Heart left ventricle (tissue), 16 donors: Measurements from ENCODE around the gene TEF. TPM values are rescaled to one million over a fixed set of nuclear protein-coding genes. Genes with fewer than 3 reads are reported as not detected.

ENCODE experiments used
- ATAC-seq, 4 donors: fragments of 200-7000 bp; cut with Tn5 transposase; one replicate each; pipeline ENCODE4 v1.9.1; 2020 to 2022; ENCODE audit warnings: moderate library complexity in 4 of 4, mild to moderate bottlenecking in 3 of 4, moderate number of reproducible peaks in 1 of 4
- DNase-seq, 5 donors: peaks; one replicate each; pipeline ENCODE4 v3.0.0-alpha.2; 2020
- H3K27ac ChIP-seq, 12 donors: fragments of 200-600 bp; sonication (generic) in 4 of 12; one replicate each; pipeline versions ENCODE4 v1.5.0 to v1.8.0; 2016 to 2022; ENCODE audit warnings: mild to moderate bottlenecking in 2 of 12
- H3K27me3 ChIP-seq, 9 donors: fragments of 200-600 bp; sonication (generic) in 2 of 9; one replicate each; pipeline versions ENCODE4 v1.5.1 to v1.8.0; 2016 to 2022; ENCODE audit warnings: mild to moderate bottlenecking in 3 of 9
- H3K36me3 ChIP-seq, 9 donors: fragments of 200-600 bp; sonication (generic) in 2 of 9; one replicate each; pipeline versions ENCODE4 v1.5.0 to v1.8.0; 2018 to 2022; ENCODE audit warnings: mild to moderate bottlenecking in 2 of 9
- H3K4me1 ChIP-seq, 12 donors: fragments of 200-600 bp; sonication (generic) in 4 of 12; one replicate each; pipeline versions ENCODE4 v1.5.0 to v1.8.0; 2016 to 2022; ENCODE audit warnings: mild to moderate bottlenecking in 3 of 12
- H3K4me3 ChIP-seq, 12 donors: fragments of 200-600 bp; sonication (generic) in 4 of 12; one replicate each; pipeline versions ENCODE4 v1.5.0 to v1.8.0; 2017 to 2022; ENCODE audit warnings: mild to moderate bottlenecking in 9 of 12, moderate library complexity in 4 of 12
- H3K9me3 ChIP-seq, 12 donors: fragments of 200-600 bp; sonication (generic) in 4 of 12; one replicate each; pipeline versions ENCODE4 v1.5.0 to v1.8.0; 2016 to 2022; ENCODE audit warnings: mild to moderate bottlenecking in 1 of 12
- POLR2A ChIP-seq, 2 donors: fragments of 450-650 bp; IDR thresholded peaks; one replicate each; pipeline ENCODE4 v1.6.1; 2017; ENCODE audit warnings: antibody characterized with exemption in 2 of 2, mild to moderate bottlenecking in 2 of 2, moderate library complexity in 2 of 2
- WGBS, 4 donors: extraction: QIAGEN DNeasy Blood & Tissue Kit in 2 of 4; methylation state at CpG; one replicate each; pipeline versions ENCODE4 v1.1.5 to v1.1.7; 2013 to 2018; 5-methylcytosine and 5-hydroxymethylcytosine counted together
- intact Hi-C, 10 donors: fragments of 100-400 bp; cut with DNase I; formaldehyde crosslinking; loops; one replicate each; pipeline versions ENCODE4 v1.11.1 to v1.14.2; 2022
- polyA plus RNA-seq, 2 donors: library from polyadenylated mRNA; stranded (reverse); fragments of 200-250 nt; gene quantifications; one replicate each; pipeline ENCODE4 v1.2.3, GENCODE V29; 2013
- total RNA-seq, 9 donors: library from RNA; depleted of rRNA in 2 of 9; stranded (reverse); fragments of >200 nt in 2 of 9; fragmentation: NEBNext Ultra II Directional in 3 of 9; extraction: Animal tissue kit (Norgen Biotek cat#: 25700) in 3 of 9; gene quantifications; one replicate each; pipeline versions ENCODE4 v1.1.0 to v1.2.4, GENCODE V29; 2016 to 2023
- TF ChIP-seq, protein P1 (sequence below), 12 donors: fragments of 200-600 bp; sonication (generic) in 4 of 12; IDR thresholded peaks; one replicate each; pipeline versions ENCODE4 v1.5.0 to v1.8.0; 2018 to 2022; ENCODE audit warnings: antibody characterized with exemption in 12 of 12, mild to moderate bottlenecking in 5 of 12
- donor health status: ischemic (EF 13 %, LVEDD 7.1; RV severe dilation, severe dysfunction).
- donor health status: healthy with polysubstance abuse.
- donor health status: DM: no; HTN: yes; CAD: no.
- donor health status: DM: no; HTN: no; CAD: no.
- donor health status: ischemic (EF 25% LVEDD 6.9; RV normal size, moderate dysfunction).
- donor health status: ischemic (EF 25% LVEDD 5.7; RV mildly dilated, moderate dysfunction).
- donor health status: healthy.
- donor health status: DM: yes; HTN: yes; CAD: no.
- donor health status: ischemic (EF 35%, LVEDD 5.7; RV mildly dilated, moderate dysfunction).
- donor health status: nonischemic (EF 11% LVEDD 7.7; RV severe dilation, severe dysfunction).
- donor health status: DM: yes; HTN: yes; CAD: no.
- donor health status: PGD.
- donor health status: ischemic (EF 29% LVEDD 5.4; RV normal size, mild dysfunction).
- donor health status: nonischemic (EF 23%, LVEDD 6.1; RV moderate dilation, normal function).

TEF gene
- total and polyA plus RNA-seq, 11 donors: 7.2 to 35.3 (median 17.9) TPM

DNA sequence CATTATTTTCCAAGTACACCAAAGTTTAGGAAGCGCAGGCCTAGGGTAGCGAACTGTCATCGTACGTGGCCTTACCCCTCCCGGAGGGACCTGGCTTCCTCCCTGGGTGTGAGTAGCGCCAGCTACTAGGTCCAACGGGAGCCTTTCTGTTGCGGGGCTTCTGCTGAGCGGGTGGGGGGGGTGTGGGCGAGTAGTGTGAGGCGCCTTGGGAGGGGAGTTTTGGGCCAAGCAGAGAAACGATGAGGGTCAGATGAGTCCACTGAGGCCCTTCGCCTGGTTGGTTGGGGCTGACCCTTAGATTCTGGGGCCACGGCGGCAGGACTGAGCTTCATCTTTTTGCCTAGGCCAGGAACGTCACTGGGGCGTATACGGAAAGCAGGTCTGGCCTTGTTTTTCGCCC, 868 bp downstream of the TEF start:
- no peak for ATAC-seq
- intact Hi-C loops: loop anchor here in 1 of 10 donors (5.0 kb wide), 1 partner anchor 290 kb away; the partner anchor contains the start of gene EP300
- peaks cover 0 to 13% (median 6%) of the 10 kb centered on the region in 9 donors for H3K36me3 ChIP-seq
- 9 to 25% (median 15%) methylated on average over 5 to 19 of the region's 19 CpGs for WGBS, 4 donors
- TF ChIP-seq POLR2A (IDR thresholded peaks at IDR 0.05): no peak
- TF ChIP-seq, protein P1, sequence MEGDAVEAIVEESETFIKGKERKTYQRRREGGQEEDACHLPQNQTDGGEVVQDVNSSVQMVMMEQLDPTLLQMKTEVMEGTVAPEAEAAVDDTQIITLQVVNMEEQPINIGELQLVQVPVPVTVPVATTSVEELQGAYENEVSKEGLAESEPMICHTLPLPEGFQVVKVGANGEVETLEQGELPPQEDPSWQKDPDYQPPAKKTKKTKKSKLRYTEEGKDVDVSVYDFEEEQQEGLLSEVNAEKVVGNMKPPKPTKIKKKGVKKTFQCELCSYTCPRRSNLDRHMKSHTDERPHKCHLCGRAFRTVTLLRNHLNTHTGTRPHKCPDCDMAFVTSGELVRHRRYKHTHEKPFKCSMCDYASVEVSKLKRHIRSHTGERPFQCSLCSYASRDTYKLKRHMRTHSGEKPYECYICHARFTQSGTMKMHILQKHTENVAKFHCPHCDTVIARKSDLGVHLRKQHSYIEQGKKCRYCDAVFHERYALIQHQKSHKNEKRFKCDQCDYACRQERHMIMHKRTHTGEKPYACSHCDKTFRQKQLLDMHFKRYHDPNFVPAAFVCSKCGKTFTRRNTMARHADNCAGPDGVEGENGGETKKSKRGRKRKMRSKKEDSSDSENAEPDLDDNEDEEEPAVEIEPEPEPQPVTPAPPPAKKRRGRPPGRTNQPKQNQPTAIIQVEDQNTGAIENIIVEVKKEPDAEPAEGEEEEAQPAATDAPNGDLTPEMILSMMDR (IDR thresholded peaks at IDR 0.05): no peak
- peaks cover 0 to 34% (median 25%) of the 10 kb centered on the region in 12 donors for H3K4me1 ChIP-seq
- H3K27me3 ChIP-seq: no peaks in the 10 kb centered on the region
- peak overlapping the region; percentile 88 to 100 (median 97) for H3K27ac ChIP-seq
- H3K9me3 ChIP-seq: no peaks in the 10 kb centered on the region
- peak in 3 of 5 donors; percentile 32 to 59 (median 33) for DNase-seq
- peak overlapping the region; percentile 57 to 100 (median 89) for H3K4me3 ChIP-seq

- intact Hi-C loops: loop anchor here in 1 of 10 donors (5.0 kb wide), 1 partner anchor 291 kb away; the partner anchor contains the start of gene EP300
- no peaks in the 10 kb centered on the region for H3K27me3 ChIP-seq
- 71 to 74% (median 74%) methylated on average over 5 of the region's 5 CpGs for WGBS, 4 donors
- H3K4me1 ChIP-seq: peaks cover 0 to 33% (median 25%) of the 10 kb centered on the region in 12 donors
- TF ChIP-seq POLR2A (IDR thresholded peaks at IDR 0.05): no peak
- TF ChIP-seq, protein P1 (IDR thresholded peaks at IDR 0.05): no peak
- H3K4me3 ChIP-seq: peak overlapping the region in 11 of 12 donors; percentile 72 to 100 (median 90)
- ATAC-seq: no peak
- H3K36me3 ChIP-seq: peaks cover 0 to 18% (median 9%) of the 10 kb centered on the region in 9 donors
- H3K27ac ChIP-seq: peak overlapping the region in 11 of 12 donors; percentile 92 to 100 (median 97)
- DNase-seq: no peak
- no peaks in the 10 kb centered on the region for H3K9me3 ChIP-seq
Observed at GRCh38 chr22:41383085-41383484, 1.3 kb downstream of the TEF start.

DNA sequence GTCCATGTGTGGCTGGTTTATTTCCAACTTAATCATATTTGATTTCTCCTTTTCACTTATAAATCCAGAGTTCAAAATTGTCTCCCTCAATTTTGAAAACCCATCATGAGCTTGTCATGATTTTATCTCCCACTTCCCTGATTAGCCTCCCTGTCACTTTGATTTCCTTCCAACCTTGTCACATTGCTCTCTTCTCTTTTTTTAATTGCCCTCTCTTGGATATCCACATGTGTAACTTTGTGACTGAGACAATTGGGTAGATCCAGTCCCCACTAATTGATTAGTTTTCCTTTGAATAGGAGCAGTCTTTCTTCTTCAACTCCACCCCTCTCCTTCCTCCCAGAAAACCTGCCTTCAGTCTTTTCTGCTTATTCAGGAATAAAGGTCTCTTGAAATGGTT, 2.4 kb downstream of the TEF start:
- ATAC-seq (no peak), DNase-seq (no peak)
- Histone ChIP-seq H3K27me3 (no peaks in the 10 kb centered on the region), H3K4me1 (peaks cover 0 to 33% (median 25%) of the 10 kb centered on the region in 12 donors), H3K27ac (peak overlapping the region in 6 of 12 donors; percentile 4 to 100 (median 98)), H3K4me3 (peak overlapping the region in 1 of 12 donors; percentile 88), H3K9me3 (no peaks in the 10 kb centered on the region), H3K36me3 (peaks cover 0 to 28% (median 20%) of the 10 kb centered on the region in 9 donors)
- TF ChIP-seq, protein P1 (IDR thresholded peaks at IDR 0.05): no peak
- TF ChIP-seq POLR2A (IDR thresholded peaks at IDR 0.05): no peak
- intact Hi-C loops: loop anchor here in 1 of 10 donors (5.0 kb wide), 1 partner anchor 292 kb away; the partner anchor contains the start of gene EP300

GRCh38 chr22:41387341-41387740, 5.6 kb downstream of the TEF start:
- 84 to 90% (median 86%) methylated on average over 7 of the region's 7 CpGs for WGBS, 4 donors
- DNase-seq: no peak

More at GRCh38 chr22:41387341-41387740, 5.6 kb downstream of the TEF start:
- H3K4me3 ChIP-seq: no peak overlapping the region
- ATAC-seq: no peak
- TF ChIP-seq POLR2A (IDR thresholded peaks at IDR 0.05): no peak
- TF ChIP-seq, protein P1 (IDR thresholded peaks at IDR 0.05): no peak
- no peaks in the 10 kb centered on the region for H3K9me3 ChIP-seq
- H3K36me3 ChIP-seq: peaks cover 0 to 61% (median 43%) of the 10 kb centered on the region in 9 donors
- H3K27me3 ChIP-seq: no peaks in the 10 kb centered on the region
- peaks cover 0 to 25% (median 18%) of the 10 kb centered on the region in 12 donors for H3K4me1 ChIP-seq
- intact Hi-C loops: no loop called here
- no peak overlapping the region for H3K27ac ChIP-seq
